GM12878 (cell line): ENCODE results near the gene TTF2. TPM values are rescaled to one million over a fixed set of nuclear protein-coding genes. Genes with fewer than 3 reads are reported as not detected.

Source experiments
- ATAC-seq: fragments of 200-7000 bp; cut with Tn5 transposase; 3 replicates; pipeline ENCODE4 v1.9.1; 2020; ENCODE audit warnings: mild to moderate bottlenecking, moderate library complexity
- BruUV-seq: library from RNA; stranded (reverse); fragments of 400-500 nt; replicated peaks from 2 replicates; lab custom pipeline; 2021; lab: Mats Ljungman, UMichigan
- CTCF ChIA-PET: fragments of 300-600 bp; sonication (Branson Sonifier 250); formaldehyde crosslinking; extraction: SDS; loops from one replicate; lab custom pipeline; 2021; ENCODE audit warnings: inconsistent platforms; lab: Yijun Ruan, JAX
- POLR2A ChIA-PET: fragments of 350-600 bp; formaldehyde crosslinking; extraction: SDS; loops from one replicate; lab custom pipeline; 2021; ENCODE audit warnings: inconsistent platforms; lab: Charles Lee
- RAD21 ChIA-PET: fragments of 300-600 bp; sonication (Branson Sonifier 250); formaldehyde crosslinking; loops from one replicate; lab custom pipeline; 2023; ENCODE audit warnings: antibody characterized with exemption; ENCODE audit not compliant: unreplicated experiment; lab: Charles Lee
- SMC1A ChIA-PET: fragments of 300-600 bp; sonication (Branson Sonifier 250); formaldehyde crosslinking; loops from one replicate; lab custom pipeline; 2023; ENCODE audit not compliant: unreplicated experiment, uncharacterized antibody; lab: Charles Lee
- DNase-seq: peaks from one replicate; pipeline ENCODE4 v3.0.0-alpha.2; 2011; ENCODE audit warnings: low read depth, low spot score
- FAIRE-seq: peaks from 3 replicates; lab custom pipeline; 2011; peaks lifted over from hg19 to GRCh38; lab: Jason Lieb, UNC
- H2AFZ ChIP-seq: 2 replicates; pipeline ENCODE4 v1.6.0; 2011; ENCODE audit warnings: low read depth, low read length, control low read depth; ENCODE audit not compliant: control insufficient read depth
- H3K27ac ChIP-seq: 2 replicates; pipeline ENCODE4 v1.5.1; 2011; ENCODE audit warnings: control low read depth; ENCODE audit not compliant: control insufficient read depth, insufficient read depth
- H3K27me3 ChIP-seq, 2 experiments: replicated peaks in 1 of 2; 2 replicates each; pipeline versions ENCODE4 v1.6.0 to v1.6.1; 2011; ENCODE audit warnings: low read length in 1 of 2; ENCODE audit not compliant: control insufficient read depth in 2 of 2, insufficient read depth in 2 of 2
- H3K36me3 ChIP-seq, 2 experiments: 2 replicates each; pipeline ENCODE4 v1.5.1; 2011; ENCODE audit warnings: low read length in 1 of 2; ENCODE audit not compliant: control insufficient read depth in 2 of 2, insufficient read depth in 2 of 2
- H3K4me1 ChIP-seq: 2 replicates; pipeline ENCODE4 v1.6.1; 2011; ENCODE audit warnings: mild to moderate bottlenecking, low read length, moderate library complexity, mixed read lengths; ENCODE audit not compliant: control insufficient read depth, insufficient read depth
- H3K4me2 ChIP-seq: 2 replicates; pipeline ENCODE4 v1.6.0; 2011; ENCODE audit warnings: control low read depth; ENCODE audit not compliant: control insufficient read depth, insufficient read depth
- H3K4me3 ChIP-seq: fragments of 200-600 bp; sonication (generic); 2 replicates; pipeline ENCODE4 v1.5.1; 2016
- H3K79me2 ChIP-seq: 2 replicates; pipeline ENCODE4 v1.6.0; 2011; ENCODE audit warnings: low read length; ENCODE audit not compliant: control insufficient read depth, insufficient read depth
- H3K9ac ChIP-seq: 2 replicates; pipeline ENCODE4 v1.8.0; 2011; ENCODE audit warnings: low read length, control low read depth, mixed read lengths; ENCODE audit not compliant: control insufficient read depth, insufficient read depth
- H3K9me3 ChIP-seq: replicated peaks from 3 replicates; pipeline ENCODE4 v1.5.1; 2011; ENCODE audit warnings: mild to moderate bottlenecking, low read length; ENCODE audit not compliant: control insufficient read depth, insufficient read depth
- H4K20me1 ChIP-seq: 2 replicates; pipeline ENCODE4 v1.6.0; 2011; ENCODE audit not compliant: control insufficient read depth, insufficient read depth
- ATF2 ChIP-seq: IDR thresholded peaks from 2 replicates; pipeline ENCODE4 v1.6.1; 2012; ENCODE audit warnings: low read length, inconsistent platforms
- CBX3 ChIP-seq: fragments of 200-600 bp; sonication (generic); IDR thresholded peaks from 2 replicates; pipeline ENCODE4 v1.6.1; 2016; ENCODE audit warnings: low read depth, borderline replicate concordance
- CTCF ChIP-seq, 3 experiments: IDR thresholded peaks in 2 of 3; conservative IDR thresholded peaks in 1 of 3; 2 replicates each; pipeline ENCODE4 v1.5.1; 2011; ENCODE audit warnings: low read depth in 3 of 3, low read length in 3 of 3, mild to moderate bottlenecking in 3 of 3, control low read depth in 2 of 3, moderate library complexity in 2 of 3, inconsistent platforms in 1 of 3, mixed read lengths in 1 of 3; ENCODE audit not compliant: control insufficient read depth in 2 of 3, insufficient read depth in 1 of 3; ENCODE audit errors: extremely low read depth in 1 of 3
- ETV6 ChIP-seq, 2 experiments: fragments of 450-650 bp in 1 of 2; IDR thresholded peaks in 1 of 2; conservative IDR thresholded peaks in 1 of 2; 2 replicates each; pipeline ENCODE4 v1.6.1; 2014; ENCODE audit warnings: antibody characterized with exemption in 1 of 2, borderline replicate concordance in 1 of 2, low read depth in 1 of 2, mild to moderate bottlenecking in 1 of 2, moderate library complexity in 1 of 2
- IRF5 ChIP-seq: fragments of 450-650 bp; IDR thresholded peaks from 2 replicates; pipeline ENCODE4 v1.6.1; 2017; ENCODE audit warnings: borderline replicate concordance
- SIX5 ChIP-seq: IDR thresholded peaks from 2 replicates; pipeline ENCODE4 v1.6.1; 2011; ENCODE audit warnings: mild to moderate bottlenecking, low read depth, low read length, moderate library complexity; ENCODE audit not compliant: severe bottlenecking
- STAT3 ChIP-seq: IDR thresholded peaks from 2 replicates; pipeline ENCODE4 v1.6.1; 2011; ENCODE audit warnings: low read depth, low read length, improper control_type of control experiment
- ZNF24 ChIP-seq: fragments of 450-650 bp; IDR thresholded peaks from 2 replicates; pipeline ENCODE4 v1.6.1; 2017; ENCODE audit warnings: antibody characterized with exemption, mild to moderate bottlenecking
- WGBS: methylation state at CpG from one replicate; pipeline ENCODE4 v1.1.6; 2016; ENCODE audit warnings: low lambda C conversion rate; ENCODE audit not compliant: insufficient replicate concordance, insufficient coverage; ENCODE audit errors: missing lambda C conversion rate; 5-methylcytosine and 5-hydroxymethylcytosine counted together
- in situ Hi-C: fragments of 300-500 bp; cut with MboI; formaldehyde crosslinking; loops from 9 replicates; pipeline ENCODE4 v1.14.3; 2018; ENCODE audit warnings: mixed read lengths
- intact Hi-C: fragments of 100-400 bp; cut with micrococcal nuclease; formaldehyde crosslinking; loops from one replicate; pipeline ENCODE4 v1.14.2; 2022; ENCODE audit not compliant: unreplicated experiment
- polyA plus RNA-seq, 11 experiments: library from polyadenylated mRNA; depleted of rRNA in 4 of 11; unstranded in 6 of 11; stranded (reverse) in 5 of 11; fragments of >200 nt; fragmentation: Nextera tagmentation in 4 of 11; fragmentation: Illumina TruSeq in 1 of 11; extraction: Ambion mirVana in 4 of 11; extraction: Trizol in 1 of 11; gene quantifications; 1 replicate in 1 of 11; 2 replicates in 10 of 11; pipeline versions ENCODE4 v1.2.1 to v1.2.3, GENCODE V29; 2011 to 2016; ENCODE audit warnings: inconsistent platforms in 2 of 11, missing spikeins in 2 of 11, low read depth in 1 of 11
- total RNA-seq, 4 experiments: library from RNA; depleted of rRNA in 3 of 4; stranded (reverse); fragments of >200 nt in 3 of 4; fragmentation: Illumina TruSeq in 1 of 4; extraction: Trizol in 1 of 4; gene quantifications; 2 replicates each; pipeline versions ENCODE4 v1.2.1 to v1.2.3, GENCODE V29; 2013 to 2021

Gene TTF2
- total and polyA plus RNA-seq, 10 of the 15 experiments (the other 5 are each of a cell fraction or from before 2014, with no cell fraction given), result 17.7 to 134 (median 78.2) TPM

DNA sequence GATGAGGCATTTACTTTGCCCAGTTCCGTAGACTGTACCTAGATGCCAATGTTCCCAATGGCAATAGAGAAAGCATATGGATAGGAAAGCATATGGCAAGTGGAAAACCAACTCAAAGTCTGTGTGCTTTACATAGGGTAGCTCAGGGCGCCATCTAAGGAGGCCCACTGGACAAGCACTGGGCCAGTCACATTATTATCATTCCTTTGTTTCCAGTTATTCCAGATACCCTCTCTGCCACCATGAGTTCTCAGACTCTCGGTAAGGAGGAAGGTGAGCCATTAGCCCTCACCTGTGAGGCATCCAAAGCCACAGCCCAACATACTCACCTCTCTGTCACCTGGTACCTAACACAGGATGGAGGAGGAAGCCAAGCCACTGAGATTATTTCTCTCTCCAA is 48.8 kb upstream of the TTF2 start:
- ChIA-PET POLR2A (no interaction called here), SMC1A (interaction anchor here (1.1 to 1.5 kb wide), 4 partner anchors 10 to 273 kb away, joined by 3 to 6 read pairs (median 3); partner anchors contain the start of gene CD101), CTCF (interaction anchor here (0.6 to 1.5 kb wide), 4 partner anchors 8 to 433 kb away, joined by 3 to 5 read pairs (median 3); no protein-coding TSS in a partner anchor), RAD21 (no interaction called here)
- Histone ChIP-seq H2AFZ (no peak overlapping the region), H3K36me3 (no peaks in the 10 kb centered on the region), H3K9ac (no peak overlapping the region), H4K20me1 (no peaks in the 10 kb centered on the region), H3K79me2 (no peaks in the 10 kb centered on the region), H3K27ac (no peak overlapping the region), H3K4me3 (no peak overlapping the region), H3K4me2 (no peak overlapping the region), H3K9me3 (no peaks in the 10 kb centered on the region), H3K27me3 (no peaks in the 10 kb centered on the region), H3K4me1 (no peaks in the 10 kb centered on the region)
- FAIRE-seq (no peak), DNase-seq (no peak), ATAC-seq (no peak)
- BruUV-seq, result no TSS peak
- in situ Hi-C loops, result no loop called here
- intact Hi-C loops, result no loop called here
- 73% methylated on average over 3 of the region's 3 CpGs for WGBS
- TF ChIP-seq CBX3 (no peak), IRF5 (no peak), SIX5 (no peak)

DNA sequence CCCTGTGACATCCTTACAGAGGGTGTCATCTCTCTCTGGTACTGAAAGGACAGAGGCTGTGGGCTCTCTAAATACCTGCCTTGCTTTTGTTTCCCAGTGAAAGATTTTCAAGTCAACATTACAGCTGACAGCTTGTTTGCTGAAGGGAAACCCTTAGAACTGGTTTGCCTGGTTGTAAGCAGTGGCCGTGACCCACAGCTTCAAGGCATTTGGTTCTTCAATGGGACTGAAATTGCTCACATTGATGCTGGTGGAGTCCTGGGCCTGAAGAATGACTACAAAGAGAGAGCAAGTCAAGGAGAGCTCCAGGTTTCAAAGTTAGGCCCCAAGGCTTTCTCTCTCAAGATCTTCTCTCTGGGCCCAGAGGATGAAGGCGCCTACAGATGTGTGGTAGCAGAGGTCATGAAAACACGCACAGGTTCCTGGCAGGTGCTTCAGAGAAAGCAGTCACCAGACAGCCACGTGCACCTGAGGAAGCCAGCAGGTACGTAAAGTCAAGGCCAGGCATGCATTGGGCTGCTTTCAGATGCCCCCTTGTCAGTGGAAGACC is 46.7 kb upstream of the TTF2 start:
- ChIA-PET SMC1A (interaction anchor here (0.7 to 2.1 kb wide), 2 partner anchors 10 to 49 kb away, joined by 3 to 18 read pairs; no protein-coding TSS in a partner anchor), CTCF (interaction anchor here (0.7 to 1.7 kb wide), 3 partner anchors 10 to 113 kb away, joined by 3 to 4 read pairs (median 3); no protein-coding TSS in a partner anchor), POLR2A (no interaction called here), RAD21 (interaction anchor here (0.5 to 1.1 kb wide), 3 partner anchors 9 to 194 kb away, joined by 3 to 5 read pairs (median 5); partner anchors contain the start of gene CD101)
- DNase-seq (no peak), ATAC-seq (no peak), FAIRE-seq (no peak)
- in situ Hi-C loops, result no loop called here
- WGBS, result 67% methylated on average over 5 of the region's 5 CpGs
- no peak overlapping the region for H3K9ac ChIP-seq
- H3K4me1 ChIP-seq, result peaks cover 5% of the 10 kb centered on the region; the same call in 1 of the 2 replicates
- H2AFZ ChIP-seq, result no peak overlapping the region
- H3K9me3 ChIP-seq, result no peaks in the 10 kb centered on the region
- no peak overlapping the region for H3K27ac ChIP-seq
- no peaks in the 10 kb centered on the region for H3K79me2 ChIP-seq
- H3K36me3 ChIP-seq, result no peaks in the 10 kb centered on the region; a peak in 1 of 4 replicates
- intact Hi-C loops, result no loop called here
- no peaks in the 10 kb centered on the region for H4K20me1 ChIP-seq
- no peak overlapping the region for H3K4me2 ChIP-seq
- no peak overlapping the region for H3K4me3 ChIP-seq
- no peaks in the 10 kb centered on the region for H3K27me3 ChIP-seq
- BruUV-seq, result no TSS peak
- no peak for TF ChIP-seq ETV6 (conservative IDR thresholded peaks at IDR 0.05 in 1 of 2, IDR thresholded peaks at IDR 0.05 in 1 of 2; ENCODE audit: borderline replicate concordance in 1 of 2, low read depth in 1 of 2)
- no peak for TF ChIP-seq CTCF (IDR thresholded peaks at IDR 0.05 in 2 of 3, conservative IDR thresholded peaks at IDR 0.05 in 1 of 3; ENCODE audit: control insufficient read depth in 2 of 3, extremely low read depth in 1 of 3, insufficient read depth in 1 of 3, low read depth in 3 of 3, low read length in 3 of 3)
- TF ChIP-seq ATF2, result no peak
- no peak for TF ChIP-seq STAT3
- no peak for TF ChIP-seq ZNF24
